GM12872 (cell line): ENCODE results near the gene COL9A3.

Source experiments
- CTCF ChIP-seq: IDR thresholded peaks from 3 replicates; pipeline ENCODE4 v1.5.1; 2011; ENCODE audit warnings: low read depth, mild to moderate bottlenecking, low read length, moderate library complexity; ENCODE audit not compliant: insufficient read depth

The COL9A3 gene

GRCh38 chr20:62884556-62884955 is 67.7 kb downstream of the COL9A3 start:
- no peak for TF ChIP-seq CTCF

GRCh38 chr20:62885046-62885895 is 68.4 kb downstream of the COL9A3 start:
- no peak for TF ChIP-seq CTCF

- TF ChIP-seq CTCF: no peak
These were observed 69.3 kb downstream of the COL9A3 start for GRCh38 chr20:62885896-62886708.

GRCh38 chr20:62886709-62887058 is 69.8 kb downstream of the COL9A3 start:
- no peak for TF ChIP-seq CTCF

GRCh38 chr20:62887152-62887859 is 70.5 kb downstream of the COL9A3 start:
- TF ChIP-seq CTCF: no peak

GRCh38 chr20:62887860-62888239 is 71.0 kb downstream of the COL9A3 start:
- no peak for TF ChIP-seq CTCF

GRCh38 chr20:62888406-62888805 is 71.6 kb downstream of the COL9A3 start:
- TF ChIP-seq CTCF: no peak
